Measurements from ENCODE around the gene CREB3. TPM values are rescaled to one million over a fixed set of nuclear protein-coding genes. Genes with fewer than 3 reads are reported as not detected.

Gene CREB3, protein sequence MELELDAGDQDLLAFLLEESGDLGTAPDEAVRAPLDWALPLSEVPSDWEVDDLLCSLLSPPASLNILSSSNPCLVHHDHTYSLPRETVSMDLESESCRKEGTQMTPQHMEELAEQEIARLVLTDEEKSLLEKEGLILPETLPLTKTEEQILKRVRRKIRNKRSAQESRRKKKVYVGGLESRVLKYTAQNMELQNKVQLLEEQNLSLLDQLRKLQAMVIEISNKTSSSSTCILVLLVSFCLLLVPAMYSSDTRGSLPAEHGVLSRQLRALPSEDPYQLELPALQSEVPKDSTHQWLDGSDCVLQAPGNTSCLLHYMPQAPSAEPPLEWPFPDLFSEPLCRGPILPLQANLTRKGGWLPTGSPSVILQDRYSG
- total RNA-seq = 50.4 and 62.5 TPM in 2 replicates

DNA sequence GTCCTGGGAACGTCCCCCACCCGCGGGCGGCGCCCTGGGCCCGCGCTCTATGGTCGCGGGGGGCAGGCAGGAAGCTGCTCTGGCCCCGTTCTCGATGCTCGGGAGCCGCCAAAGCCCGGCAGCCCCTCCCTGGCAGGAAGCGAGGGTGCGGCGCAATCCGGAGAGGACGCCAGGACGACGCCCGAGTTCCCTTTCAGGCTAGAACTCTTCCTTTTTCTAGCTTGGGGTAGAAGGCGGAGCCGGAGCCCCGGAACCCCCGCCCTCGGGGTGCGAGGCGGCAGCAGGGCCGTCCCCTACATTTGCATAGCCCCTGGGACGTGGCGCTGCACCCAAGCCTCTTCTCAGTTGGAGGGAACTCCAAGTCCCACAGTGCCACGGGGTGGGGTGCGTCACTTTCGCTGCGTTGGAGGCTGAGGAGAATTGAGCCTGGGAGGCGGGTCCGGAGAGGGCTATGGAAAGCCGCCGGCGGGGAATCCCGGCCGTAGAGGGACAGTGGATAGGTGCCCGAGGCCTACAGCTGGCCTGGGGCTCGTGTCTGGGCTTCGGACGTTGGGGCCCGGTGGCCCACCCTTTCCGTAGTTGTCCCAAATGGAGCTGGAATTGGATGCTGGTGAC, at the start of gene CREB3, which contains the start of gene TLN1:
TSS of gene CREB3 (plus strand) at position 482 of the 615 bp plus-strand sequence. CDS start at position 589, 107 bp downstream.
TSS of gene TLN1 (minus strand) at position 11 of the 615 bp plus-strand sequence. CDS start 6,501 bp downstream, outside the sequence.

GRCh38 chr9:35689542-35690293, 42.7 kb upstream of the CREB3 start, which contains the start of gene TPM2:
Gene TPM2, minus strand, starts transcription at chr9:35689925. Its CDS starts 108 bp downstream, at chr9:35689817.

GRCh38 chr9:35748858-35749514, 16.5 kb downstream of the CREB3 start, which contains the start of the genes GBA2 and RGP1:
Gene GBA2, minus strand, starts transcription at chr9:35749228. Its CDS starts 524 bp downstream, at chr9:35748704.
Gene RGP1, plus strand, starts transcription at chr9:35749287. Its CDS starts 469 bp downstream, at chr9:35749756.

DNA sequence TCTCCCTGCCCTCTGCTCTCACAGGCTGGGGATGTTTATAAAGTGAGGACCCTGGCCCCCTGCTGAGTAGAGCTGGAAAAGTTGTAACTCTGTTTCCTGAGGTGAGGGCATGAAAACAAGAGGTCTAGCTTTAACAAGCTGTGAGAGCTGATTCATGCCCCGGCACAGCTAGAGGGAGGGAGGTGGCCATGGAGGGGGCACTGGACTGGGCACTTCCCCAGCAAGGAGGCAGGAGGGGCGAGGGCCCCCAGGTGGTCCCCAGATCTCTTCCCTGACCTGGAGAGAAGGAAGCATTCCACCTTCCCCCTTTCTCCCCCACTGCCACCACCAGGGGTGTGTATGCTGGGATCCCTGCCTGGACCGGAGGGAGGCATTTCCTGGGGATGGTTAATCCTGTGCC, 21.8 kb downstream of the CREB3 start, which contains the start of gene MSMP:
TSS of gene MSMP (minus strand) at position 13 of the 400 bp plus-strand sequence. CDS start 147 bp downstream, outside the sequence.

Other genes with a start within 250 kb of the CREB3 start
- gene RUSC2, start 242.6 kb upstream of the CREB3 start, total RNA-seq = 21.5 and 58.0 TPM in 2 replicates
- gene TESK1, start 127.4 kb upstream of the CREB3 start, total RNA-seq = 20.8 and 31.1 TPM in 2 replicates
- gene CD72, start 114.3 kb upstream of the CREB3 start, total RNA-seq = 1.6 and 2.2 TPM in 2 replicates
- not detected in 2 replicates for gene SIT1, start 81.7 kb upstream of the CREB3 start, total RNA-seq
- gene RMRP, start 74.6 kb upstream of the CREB3 start, total RNA-seq = 6,385 and 12,356 TPM in 2 replicates
- 18.2 and 31.6 TPM in 2 replicates for gene CCDC107, start 74.4 kb upstream of the CREB3 start, total RNA-seq
- 0.23 and 1.5 TPM in 2 replicates for gene ARHGEF39, start 67.5 kb upstream of the CREB3 start, total RNA-seq
- gene CA9, start 58.7 kb upstream of the CREB3 start, total RNA-seq = 0.77 and 2.9 TPM in 2 replicates
- gene TPM2, start 42.7 kb upstream of the CREB3 start, total RNA-seq = 655 and 1,286 TPM in 2 replicates
- gene TLN1, start 471 bp upstream of the CREB3 start, total RNA-seq = 204 and 344 TPM in 2 replicates
- 18.2 and 22.5 TPM in 2 replicates for gene GBA2, start 16.6 kb downstream of the CREB3 start, total RNA-seq
- 11.3 and 14.5 TPM in 2 replicates for gene RGP1, start 16.6 kb downstream of the CREB3 start, total RNA-seq
- not detected in 2 replicates for gene MSMP, start 21.6 kb downstream of the CREB3 start, total RNA-seq
- gene NPR2, start 58.9 kb downstream of the CREB3 start, total RNA-seq = 13.5 and 17.3 TPM in 2 replicates
- 0.09 and 0.82 TPM in 2 replicates for gene SPAG8, start 79.6 kb downstream of the CREB3 start, total RNA-seq
- 14.8 and 17.4 TPM in 2 replicates for gene HINT2, start 82.4 kb downstream of the CREB3 start, total RNA-seq
- not detected in 2 replicates for gene FAM221B, start 96.1 kb downstream of the CREB3 start, total RNA-seq
- 5.8 and 6.0 TPM in 2 replicates for gene TMEM8B, start 96.6 kb downstream of the CREB3 start, total RNA-seq
- gene OR13J1, start 137.7 kb downstream of the CREB3 start, total RNA-seq = not detected in 2 replicates
- 1.4 and 3.3 TPM in 2 replicates for gene HRCT1, start 173.5 kb downstream of the CREB3 start, total RNA-seq
- 1.3 TPM in 1 of 2 replicates, not detected in the other for gene SPAAR, start 176.8 kb downstream of the CREB3 start, total RNA-seq
- gene OR2S2, start 225.5 kb downstream of the CREB3 start, total RNA-seq = not detected in 2 replicates